Body of pancreas (tissue), 4 donors: Measurements from ENCODE around the gene RSBN1L. TPM values are rescaled to one million over a fixed set of nuclear protein-coding genes. Genes with fewer than 3 reads are reported as not detected.
"Not testable (repeated sequence)": the region's sequence is repeated elsewhere in the genome, so short reads cannot be mapped to it uniquely, and the experiment has no call there.

Experiments
- ATAC-seq: fragments of 150-250 bp; one replicate; pipeline ENCODE4 v1.9.1; 2016
- DNase-seq, 4 donors: peaks; one replicate each; pipeline ENCODE4 v3.0.0-alpha.2; 2019
- H3K27ac ChIP-seq, 4 donors: fragments of 200-600 bp; sonication (generic); 1 replicate in 3 of 4; 2 replicates in 1 of 4; pipeline versions ENCODE4 v1.5.1 to v1.6.1; 2016 to 2019; ENCODE audit warnings: mild to moderate bottlenecking in 1 of 4, mixed read lengths in 1 of 4, moderate library complexity in 1 of 4
- H3K27me3 ChIP-seq, 2 donors: fragments of 200-600 bp; sonication (generic); one replicate each; pipeline ENCODE4 v1.6.0; 2016; ENCODE audit warnings: mild to moderate bottlenecking in 1 of 2
- H3K36me3 ChIP-seq, 2 donors: fragments of 200-600 bp; sonication (generic); replicated peaks in 1 of 2; 2 replicates each; pipeline ENCODE4 v1.5.1; 2016; ENCODE audit warnings: low read depth in 2 of 2; ENCODE audit not compliant: insufficient read depth in 1 of 2
- H3K4me1 ChIP-seq: fragments of 200-600 bp; sonication (generic); one replicate; pipeline ENCODE4 v1.6.0; 2016
- H3K4me3 ChIP-seq, 2 donors: fragments of 200-600 bp; sonication (generic); 1 replicate in 1 of 2; 2 replicates in 1 of 2; pipeline ENCODE4 v1.5.1; 2016 to 2019
- H3K9me3 ChIP-seq, 3 donors: fragments of 200-600 bp; sonication (generic); 1 replicate in 2 of 3; 2 replicates in 1 of 3; pipeline ENCODE4 v1.5.1; 2016
- POLR2A ChIP-seq, 3 donors: fragments of 450-650 bp; IDR thresholded peaks; one replicate each; pipeline ENCODE4 v1.6.1; 2016; ENCODE audit warnings: antibody characterized with exemption in 3 of 3, mild to moderate bottlenecking in 2 of 3
- WGBS, 2 donors: methylation state at CpG; one replicate each; pipeline ENCODE4 v1.1.5; 2017; 5-methylcytosine and 5-hydroxymethylcytosine counted together
- intact Hi-C: fragments of 100-400 bp; cut with DNase I; formaldehyde crosslinking; loops from one replicate; pipeline ENCODE4 v1.15.1; 2023
- total RNA-seq, 2 donors: library from RNA; depleted of rRNA; stranded (reverse); fragments of >200 nt; gene quantifications; one replicate each; pipeline ENCODE4 v1.1.0, GENCODE V29; 2016
- TF ChIP-seq, protein P1 (sequence below), 7 experiments: fragments of 450-650 bp in 4 of 7; fragments of 200-600 bp in 3 of 7; sonication (generic) in 3 of 7; IDR thresholded peaks; one replicate each; pipeline ENCODE4 v1.5.1; 2016 to 2019; ENCODE audit warnings: antibody characterized with exemption in 7 of 7

RSBN1L gene
- total RNA-seq, 2 donors from 2014 or later = 15.8 to 16.2 TPM

DNA sequence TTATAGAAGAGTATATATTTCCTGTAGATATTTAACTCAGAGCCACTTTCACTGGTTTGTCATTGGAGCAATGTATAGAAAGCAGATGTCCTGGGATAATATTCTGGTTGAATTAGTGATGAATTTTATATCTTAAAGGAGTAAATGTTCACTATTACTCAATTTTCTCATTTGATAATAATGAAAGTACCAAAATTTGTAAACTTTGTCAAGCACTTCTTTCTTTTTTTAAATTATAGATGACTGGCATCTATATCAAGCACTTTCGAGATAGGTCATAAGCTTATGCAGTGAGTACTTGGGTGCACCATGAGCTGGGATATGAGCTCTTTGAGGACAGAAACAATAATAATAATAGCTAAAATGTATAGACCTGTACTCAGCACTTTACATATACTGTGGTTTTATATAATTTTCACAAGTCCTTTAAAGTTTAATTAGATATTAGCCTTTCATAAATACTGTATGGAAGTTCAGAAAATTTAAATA lies 11.3 kb downstream of the RSBN1L start:
- H3K9me3 ChIP-seq = no peaks in the 10 kb centered on the region
- peaks cover 29% of the 10 kb centered on the region for H3K4me1 ChIP-seq
- TF ChIP-seq POLR2A (IDR thresholded peaks at IDR 0.05) = no peak
- TF ChIP-seq, protein P1, sequence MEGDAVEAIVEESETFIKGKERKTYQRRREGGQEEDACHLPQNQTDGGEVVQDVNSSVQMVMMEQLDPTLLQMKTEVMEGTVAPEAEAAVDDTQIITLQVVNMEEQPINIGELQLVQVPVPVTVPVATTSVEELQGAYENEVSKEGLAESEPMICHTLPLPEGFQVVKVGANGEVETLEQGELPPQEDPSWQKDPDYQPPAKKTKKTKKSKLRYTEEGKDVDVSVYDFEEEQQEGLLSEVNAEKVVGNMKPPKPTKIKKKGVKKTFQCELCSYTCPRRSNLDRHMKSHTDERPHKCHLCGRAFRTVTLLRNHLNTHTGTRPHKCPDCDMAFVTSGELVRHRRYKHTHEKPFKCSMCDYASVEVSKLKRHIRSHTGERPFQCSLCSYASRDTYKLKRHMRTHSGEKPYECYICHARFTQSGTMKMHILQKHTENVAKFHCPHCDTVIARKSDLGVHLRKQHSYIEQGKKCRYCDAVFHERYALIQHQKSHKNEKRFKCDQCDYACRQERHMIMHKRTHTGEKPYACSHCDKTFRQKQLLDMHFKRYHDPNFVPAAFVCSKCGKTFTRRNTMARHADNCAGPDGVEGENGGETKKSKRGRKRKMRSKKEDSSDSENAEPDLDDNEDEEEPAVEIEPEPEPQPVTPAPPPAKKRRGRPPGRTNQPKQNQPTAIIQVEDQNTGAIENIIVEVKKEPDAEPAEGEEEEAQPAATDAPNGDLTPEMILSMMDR (IDR thresholded peaks at IDR 0.05) = no peak
- WGBS, 2 donors = 92 to 94% methylated on average over 1 of the region's 1 CpG
- DNase-seq (no peak), ATAC-seq (no peak)
- H3K36me3 ChIP-seq = no peaks in the 10 kb centered on the region
- no peaks in the 10 kb centered on the region for H3K27me3 ChIP-seq
- intact Hi-C loops = no loop called here
- no peak overlapping the region for H3K4me3 ChIP-seq
- no peak overlapping the region for H3K27ac ChIP-seq

GRCh38 chr7:77710067-77710466 lies 13.8 kb downstream of the RSBN1L start:
- H3K36me3 ChIP-seq = no peaks in the 10 kb centered on the region
- no peak overlapping the region for H3K27ac ChIP-seq
- ATAC-seq (no peak), DNase-seq (no peak)
- H3K27me3 ChIP-seq = no peaks in the 10 kb centered on the region
- H3K4me3 ChIP-seq = no peak overlapping the region
- WGBS, 2 donors = 94 to 99% methylated on average over 3 of the region's 3 CpGs
- intact Hi-C loops = no loop called here
- TF ChIP-seq POLR2A (IDR thresholded peaks at IDR 0.05) = no peak
- TF ChIP-seq, protein P1 (IDR thresholded peaks at IDR 0.05) = no peak
- H3K4me1 ChIP-seq = peaks cover 27% of the 10 kb centered on the region
- no peaks in the 10 kb centered on the region for H3K9me3 ChIP-seq

- intact Hi-C loops = no loop called here
- Histone ChIP-seq H3K27ac (no peak overlapping the region), H3K4me1 (peaks cover 29% of the 10 kb centered on the region), H3K4me3 (no peak overlapping the region), H3K36me3 (no peaks in the 10 kb centered on the region), H3K27me3 (no peaks in the 10 kb centered on the region), H3K9me3 (no peaks in the 10 kb centered on the region)
- DNase-seq (no peak), ATAC-seq (no peak)
- TF ChIP-seq, protein P1 (IDR thresholded peaks at IDR 0.05) = no peak
- TF ChIP-seq POLR2A (IDR thresholded peaks at IDR 0.05) = no peak
- 67 to 68% methylated on average over 3 of the region's 3 CpGs for WGBS, 2 donors
Observed at GRCh38 chr7:77710861-77711260, 14.6 kb downstream of the RSBN1L start.

- ATAC-seq (no peak), DNase-seq (no peak)
- Histone ChIP-seq H3K9me3 (no peaks in the 10 kb centered on the region), H3K4me3 (no peak overlapping the region), H3K36me3 (no peaks in the 10 kb centered on the region), H3K27me3 (no peaks in the 10 kb centered on the region), H3K4me1 (peaks cover 26% of the 10 kb centered on the region), H3K27ac (no peak overlapping the region)
- TF ChIP-seq, protein P1 (IDR thresholded peaks at IDR 0.05) = no peak
- TF ChIP-seq POLR2A (IDR thresholded peaks at IDR 0.05) = no peak
- whole genome bisulfite sequencing, 2 donors = 74 to 91% methylated on average over 2 of the region's 2 CpGs
- intact Hi-C loops = no loop called here
Observed at GRCh38 chr7:77714195-77714594, 17.9 kb downstream of the RSBN1L start.

DNA sequence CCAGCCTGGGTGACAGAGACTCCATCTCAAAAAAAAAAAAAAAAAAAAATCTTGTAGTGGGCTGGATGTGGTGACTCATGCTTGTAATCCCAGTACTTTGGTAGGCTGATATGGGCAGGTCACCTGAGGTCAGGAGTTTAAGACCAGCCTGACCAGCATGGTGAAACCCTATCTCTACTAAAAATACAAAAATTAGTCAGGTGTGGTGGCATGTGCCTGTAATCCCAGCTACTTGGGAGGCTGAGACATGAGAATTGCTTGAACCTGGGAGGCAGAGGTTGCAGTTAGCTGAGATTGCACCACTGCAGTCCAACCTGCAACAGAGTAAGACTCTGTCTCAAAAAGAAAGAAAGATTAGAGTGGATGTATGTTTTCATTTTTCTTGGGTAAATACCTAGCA lies 18.7 kb downstream of the RSBN1L start:
- H3K36me3 ChIP-seq, H3K9me3 ChIP-seq, ATAC-seq, DNase-seq, intact Hi-C loops, H3K4me3 ChIP-seq, H3K27me3 ChIP-seq, H3K27ac ChIP-seq: not testable (repeated sequence)
- peaks cover 21% of the 10 kb centered on the region for H3K4me1 ChIP-seq
